HCT116 (cell line): ENCODE measurements around the gene MOGAT3. TPM values are rescaled to one million over a fixed set of nuclear protein-coding genes. Genes with fewer than 3 reads are reported as not detected.

Experiments
- ATAC-seq: fragments of 200-7000 bp; cut with Tn5 transposase; 2 replicates; pipeline ENCODE4 v1.9.1; 2020; ENCODE audit warnings: mild to moderate bottlenecking, moderate library complexity
- BruUV-seq: library from RNA; stranded (reverse); fragments of 400-500 nt; replicated peaks from 2 replicates; lab custom pipeline; 2021; lab: Mats Ljungman, UMichigan
- CTCF ChIA-PET: fragments of 300-600 bp; sonication (Branson Sonifier 250); formaldehyde crosslinking; loops from one replicate; lab custom pipeline; 2021; ENCODE audit warnings: antibody characterized with exemption; lab: Charles Lee
- POLR2A ChIA-PET: fragments of 300-600, 350-600 bp; sonication (Branson Sonifier 250); formaldehyde crosslinking; loops from one replicate; lab custom pipeline; 2021; ENCODE audit warnings: antibody characterized with exemption; lab: Charles Lee
- RAD21 ChIA-PET, 2 experiments: fragments of 300-600 bp; sonication (Branson Sonifier 250); formaldehyde crosslinking; loops; one replicate each; lab custom pipeline; 2023; ENCODE audit warnings: low total read pairs in 2 of 2; ENCODE audit not compliant: uncharacterized antibody in 2 of 2, unreplicated experiment in 2 of 2, low non-redundant PET in 1 of 2; lab: Charles Lee
- DNase-seq: peaks from one replicate; pipeline ENCODE4 v3.0.0-alpha.2; 2010; ENCODE audit warnings: low read depth, low spot score
- H2AFZ ChIP-seq: fragments of 200-600 bp; shearing (Covaris generic), sonication (generic); 2 replicates; pipeline ENCODE4 v1.6.1; 2017; ENCODE audit warnings: low read depth, mixed run types, mixed read lengths, antibody characterized with exemption, low read length; ENCODE audit not compliant: poor library complexity, severe bottlenecking
- H3K27ac ChIP-seq: 2 replicates; pipeline ENCODE4 v1.5.1; 2012; ENCODE audit warnings: low read depth, low read length
- H3K27me3 ChIP-seq: fragments of 200-600 bp; sonication (generic); 2 replicates; pipeline ENCODE4 v1.6.1; 2016; ENCODE audit warnings: mixed run types, low read length, mixed read lengths; ENCODE audit not compliant: insufficient read depth
- H3K36me3 ChIP-seq, 2 experiments: fragments of 200-500 bp in 1 of 2; fragments of 200-600 bp in 1 of 2; sonication (Bioruptor generic) in 1 of 2; sonication (generic) in 1 of 2; 2 replicates each; pipeline versions ENCODE4 v1.5.1 to v1.6.1; 2014 to 2016; ENCODE audit warnings: low read length in 2 of 2, inconsistent platforms in 1 of 2, mixed read lengths in 1 of 2, mixed run types in 1 of 2; ENCODE audit not compliant: insufficient read depth in 2 of 2, control insufficient read depth in 1 of 2
- H3K4me1 ChIP-seq, 2 experiments: fragments of 200-600 bp in 1 of 2; sonication (generic) in 1 of 2; 2 replicates each; pipeline versions ENCODE4 v1.5.1 to v1.6.1; 2012 to 2017; ENCODE audit warnings: low read length in 2 of 2, inconsistent platforms in 1 of 2, mild to moderate bottlenecking in 1 of 2, mixed read lengths in 1 of 2, mixed run types in 1 of 2, moderate library complexity in 1 of 2; ENCODE audit not compliant: insufficient read depth in 2 of 2, control insufficient read depth in 1 of 2
- H3K4me2 ChIP-seq: fragments of 200-600 bp; sonication (generic); 2 replicates; pipeline ENCODE4 v1.6.1; 2017; ENCODE audit warnings: mixed run types, low read length, mixed read lengths
- H3K4me3 ChIP-seq, 2 experiments: fragments of 200-600 bp in 1 of 2; sonication (generic) in 1 of 2; replicated peaks in 1 of 2; 2 replicates each; pipeline ENCODE4 v1.5.1; 2011 to 2016; ENCODE audit warnings: low read length in 2 of 2, control low read depth in 1 of 2, low read depth in 1 of 2, mild to moderate bottlenecking in 1 of 2, mixed read lengths in 1 of 2, mixed run types in 1 of 2
- H3K79me2 ChIP-seq: fragments of 200-600 bp; sonication (generic); 2 replicates; pipeline ENCODE4 v1.6.1; 2017; ENCODE audit warnings: mild to moderate bottlenecking, mixed run types, low read length, moderate library complexity, mixed read lengths; ENCODE audit not compliant: insufficient read depth
- H3K9ac ChIP-seq: fragments of 200-600 bp; sonication (generic); 2 replicates; pipeline ENCODE4 v1.6.1; 2016; ENCODE audit warnings: low read length, mixed read lengths
- H3K9me2 ChIP-seq: fragments of 200-600 bp; sonication (generic), shearing (Covaris generic); 2 replicates; pipeline ENCODE4 v1.6.1; 2017; ENCODE audit warnings: mixed run types, mild to moderate bottlenecking, moderate library complexity; ENCODE audit not compliant: insufficient read depth
- H3K9me3 ChIP-seq, 2 experiments: fragments of 200-500 bp in 1 of 2; fragments of 200-600 bp in 1 of 2; sonication (Bioruptor generic) in 1 of 2; sonication (generic) in 1 of 2; 2 replicates each; pipeline ENCODE4 v1.6.1; 2014 to 2017; ENCODE audit warnings: low read length in 2 of 2, mixed read lengths in 2 of 2, inconsistent platforms in 1 of 2, low read depth in 1 of 2, mild to moderate bottlenecking in 1 of 2, mixed run types in 1 of 2, moderate library complexity in 1 of 2; ENCODE audit not compliant: control insufficient read depth in 1 of 2, insufficient read depth in 1 of 2
- H4K20me1 ChIP-seq: fragments of 200-600 bp; sonication (generic), shearing (Covaris generic); 2 replicates; pipeline ENCODE4 v1.6.1; 2017; ENCODE audit warnings: mixed run types, mild to moderate bottlenecking, moderate library complexity; ENCODE audit not compliant: insufficient read depth
- CBX3 ChIP-seq: IDR thresholded peaks from 2 replicates; pipeline ENCODE4 v1.6.1; 2012; ENCODE audit warnings: low read depth
- CEBPB ChIP-seq: IDR thresholded peaks from 2 replicates; pipeline ENCODE4 v1.6.1; 2012; ENCODE audit warnings: low read depth
- CTCF ChIP-seq, 3 experiments: fragments of 200-600 bp in 1 of 3; sonication (generic) in 1 of 3; IDR thresholded peaks in 2 of 3; conservative IDR thresholded peaks in 1 of 3; 2 replicates each; pipeline ENCODE4 v1.5.1; 2012 to 2017; ENCODE audit warnings: low read depth in 2 of 3, low read length in 2 of 3, antibody characterized with exemption in 1 of 3, borderline replicate concordance in 1 of 3, control low read depth in 1 of 3, mild to moderate bottlenecking in 1 of 3, mixed read lengths in 1 of 3, mixed run types in 1 of 3, moderate library complexity in 1 of 3; ENCODE audit not compliant: insufficient read depth in 1 of 3
- EGR1 ChIP-seq: IDR thresholded peaks from 2 replicates; pipeline ENCODE4 v1.6.1; 2012; ENCODE audit warnings: low read depth
- ELF1 ChIP-seq: IDR thresholded peaks from 2 replicates; pipeline ENCODE4 v1.6.1; 2012; ENCODE audit warnings: low read depth, borderline replicate concordance
- EZH2 ChIP-seq: fragments of 200-600 bp; sonication (generic); IDR thresholded peaks from 2 replicates; pipeline ENCODE4 v1.6.1; 2017; ENCODE audit warnings: antibody characterized with exemption, mixed run types
- EZH2phosphoT487 ChIP-seq: fragments of 200-600 bp; IDR thresholded peaks from 2 replicates; pipeline ENCODE4 v1.6.1; 2018; ENCODE audit warnings: antibody characterized with exemption, borderline replicate concordance
- FOSL1 ChIP-seq: IDR thresholded peaks from 2 replicates; pipeline ENCODE4 v1.6.1; 2012; ENCODE audit warnings: low read depth
- JUND ChIP-seq: IDR thresholded peaks from 2 replicates; pipeline ENCODE4 v1.6.1; 2012
- POLR2A ChIP-seq: IDR thresholded peaks from 2 replicates; pipeline ENCODE4 v1.7.0; 2011; ENCODE audit warnings: borderline replicate concordance; ENCODE audit not compliant: insufficient read depth, insufficient read length; ENCODE audit errors: extremely low read depth
- POLR2AphosphoS5 ChIP-seq: IDR thresholded peaks from 2 replicates; pipeline ENCODE4 v1.6.1; 2011; ENCODE audit warnings: mild to moderate bottlenecking, low read depth, low read length, moderate library complexity
- RAD21 ChIP-seq: IDR thresholded peaks from 2 replicates; pipeline ENCODE4 v1.6.1; 2012; ENCODE audit warnings: low read depth, mild to moderate bottlenecking
- SP1 ChIP-seq: IDR thresholded peaks from 2 replicates; pipeline ENCODE4 v1.6.1; 2012; ENCODE audit warnings: low read depth
- SRF ChIP-seq: IDR thresholded peaks from 2 replicates; pipeline ENCODE4 v1.6.1; 2012; ENCODE audit warnings: low read depth
- TCF7L2 ChIP-seq: IDR thresholded peaks from 2 replicates; pipeline ENCODE4 v1.7.0; 2011; ENCODE audit warnings: borderline replicate concordance, inconsistent platforms; ENCODE audit not compliant: insufficient read depth, insufficient read length; ENCODE audit errors: extremely low read depth
- YY1 ChIP-seq: IDR thresholded peaks from 2 replicates; pipeline ENCODE4 v1.6.1; 2011; ENCODE audit warnings: low read length, low read depth, moderate library complexity, mild to moderate bottlenecking; ENCODE audit not compliant: insufficient replicate concordance; ENCODE audit errors: extremely low read depth
- ZFX ChIP-seq: fragments of 450-650 bp; IDR thresholded peaks from 2 replicates; pipeline ENCODE4 v1.6.1; 2017
- ZNF274 ChIP-seq: fragments of 200-500 bp; sonication (Bioruptor generic); IDR thresholded peaks from 2 replicates; pipeline ENCODE4 v1.6.1; 2014; ENCODE audit warnings: mild to moderate bottlenecking, low read depth, low read length, inconsistent platforms
- intact Hi-C: fragments of 100-400 bp; cut with micrococcal nuclease; formaldehyde crosslinking; loops from 2 replicates; pipeline ENCODE4 v1.10.0; 2022
- total RNA-seq: library from RNA; stranded (reverse); gene quantifications from one replicate; pipeline ENCODE4 v1.2.1, GENCODE V29; 2021; ENCODE audit not compliant: unreplicated experiment
- TF ChIP-seq, protein P1 (sequence below): IDR thresholded peaks from 2 replicates; pipeline ENCODE4 v1.6.1; 2012
- TF ChIP-seq, protein P2 (sequence below): IDR thresholded peaks from 2 replicates; pipeline ENCODE4 v1.6.1; 2012

MOGAT3 gene
- total RNA-seq, 1 experiment from 2014 or later = not detected

DNA sequence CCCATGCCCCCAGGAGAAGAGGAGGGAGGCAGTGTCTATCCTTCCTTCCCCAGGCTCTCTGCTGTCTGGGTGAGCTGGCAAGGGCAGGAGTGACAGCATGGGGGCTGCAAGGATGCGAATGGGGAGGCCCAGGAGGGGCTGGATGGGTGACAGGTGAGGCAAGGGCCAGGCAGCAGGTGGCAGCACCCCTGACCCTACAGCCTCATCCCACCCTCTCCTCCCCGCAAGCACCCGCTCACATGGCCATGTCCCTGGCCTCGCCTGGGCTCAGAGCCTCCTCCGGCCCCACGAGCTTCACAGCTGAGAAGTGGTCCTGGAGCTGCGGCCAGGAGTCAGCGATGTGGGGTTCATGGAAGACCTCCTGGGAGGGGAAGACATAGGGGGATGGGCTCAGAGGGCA is 11.2 kb upstream of the MOGAT3 start:
- no peak overlapping the region for H3K9ac ChIP-seq
- ATAC-seq (no peak), DNase-seq (no peak)
- H3K9me3 ChIP-seq = no peaks in the 10 kb centered on the region
- no peak overlapping the region for H2AFZ ChIP-seq
- TF ChIP-seq CEBPB (no peak), YY1 (no peak), SRF (no peak), RAD21 (no peak), EZH2 (no peak), CBX3 (no peak), ZNF274 (no peak), ELF1 (no peak), FOSL1 (no peak), POLR2AphosphoS5 (no peak), SP1 (no peak), POLR2A (no peak), EGR1 (no peak), EZH2phosphoT487 (no peak), TCF7L2 (no peak), CTCF (IDR thresholded peaks at IDR 0.05 in 2 of 3, conservative IDR thresholded peaks at IDR 0.05 in 1 of 3; ENCODE audit: borderline replicate concordance in 1 of 3, insufficient read depth in 1 of 3, low read depth in 2 of 3, low read length in 2 of 3) (no peak), ZFX (no peak), JUND (no peak)
- TF ChIP-seq, protein P1, sequence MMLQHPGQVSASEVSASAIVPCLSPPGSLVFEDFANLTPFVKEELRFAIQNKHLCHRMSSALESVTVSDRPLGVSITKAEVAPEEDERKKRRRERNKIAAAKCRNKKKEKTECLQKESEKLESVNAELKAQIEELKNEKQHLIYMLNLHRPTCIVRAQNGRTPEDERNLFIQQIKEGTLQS = no peak
- TF ChIP-seq, protein P2, sequence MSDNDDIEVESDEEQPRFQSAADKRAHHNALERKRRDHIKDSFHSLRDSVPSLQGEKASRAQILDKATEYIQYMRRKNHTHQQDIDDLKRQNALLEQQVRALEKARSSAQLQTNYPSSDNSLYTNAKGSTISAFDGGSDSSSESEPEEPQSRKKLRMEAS = no peak
- intact Hi-C loops = no loop called here
- H3K27me3 ChIP-seq = no peaks in the 10 kb centered on the region
- ChIA-PET RAD21 (interaction anchor here in 1 of 2 experiments (0.6 kb wide), 1 partner anchor 19 kb away, joined by 3 read pairs; no protein-coding TSS in a partner anchor), CTCF (no interaction called here), POLR2A (no interaction called here)
- no peaks in the 10 kb centered on the region for H4K20me1 ChIP-seq
- H3K4me2 ChIP-seq = no peak overlapping the region
- H3K4me1 ChIP-seq = peaks cover 0 to 14% of the 10 kb centered on the region in 2 experiments; a peak in 2 of 4 replicates
- no TSS peak for BruUV-seq
- peaks cover 8 to 13% of the 10 kb centered on the region in 2 experiments for H3K36me3 ChIP-seq
- no peak overlapping the region for H3K27ac ChIP-seq
- no peak overlapping the region for H3K4me3 ChIP-seq
- H3K79me2 ChIP-seq = peaks cover 18% of the 10 kb centered on the region
- no peaks in the 10 kb centered on the region for H3K9me2 ChIP-seq
